ENCODE measurements around the gene ZXDC. TPM values are rescaled to one million over a fixed set of nuclear protein-coding genes. Genes with fewer than 3 reads are reported as not detected.

ZXDC gene
- total and polyA plus RNA-seq, 2 donors (not counting 1 experiment from before 2014, with no cell fraction given), result 38.9 to 70.9 TPM

DNA sequence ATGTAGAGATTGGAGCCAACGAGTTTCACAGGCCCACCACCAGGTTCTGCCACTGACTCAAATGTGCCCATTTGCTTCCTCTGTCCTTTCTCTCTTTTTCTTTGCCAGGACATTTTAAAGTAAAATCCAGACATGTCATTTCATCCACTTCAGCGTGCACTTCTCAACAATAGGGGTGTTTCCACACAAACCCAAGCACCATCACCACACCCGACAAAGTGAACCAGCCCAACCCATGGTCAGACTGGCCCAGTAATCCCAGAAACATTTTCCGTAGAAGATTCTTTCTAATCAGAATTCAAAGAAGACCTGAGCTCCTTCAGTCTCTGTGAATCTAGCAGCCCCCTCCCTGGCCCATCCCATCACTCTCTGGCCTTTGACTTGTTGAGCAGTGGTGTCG, 67.6 kb downstream of the ZXDC start:
- ATAC-seq (ENCODE audit: low read depth) (no peak), DNase-seq (no peak)
- no peak overlapping the region for H3K4me3 ChIP-seq (ENCODE audit: control extremely low read depth in 1 of 5, extremely low read depth in 1 of 5, insufficient read depth in 1 of 5, low read depth in 2 of 5, low read length in 4 of 5)
- Mint-ChIP-seq H3K27ac (no peak overlapping the region), H3K4me3 (no peak overlapping the region), H3K9me3 (ENCODE audit: insufficient read depth) (no peaks in the 10 kb centered on the region), H3K27me3 (peaks cover 20% of the 10 kb centered on the region), H3K4me1 (no peaks in the 10 kb centered on the region)
- ChIA-PET POLR2A (no interaction called here), CTCF (no interaction called here)
- intact Hi-C loops (cut with micrococcal nuclease), result no loop called here
- H3K27ac ChIP-seq (ENCODE audit: low read length in 2 of 2), result no peak overlapping the region
- H3K4me1 ChIP-seq (ENCODE audit: control insufficient read depth in 2 of 2, insufficient read depth in 2 of 2, low read length in 2 of 2), result no peaks in the 10 kb centered on the region
- H3K27me3 ChIP-seq (replicated peaks in 1 of 4; ENCODE audit: control extremely low read depth in 1 of 4, control insufficient read depth in 3 of 4, insufficient read depth in 4 of 4, low read length in 3 of 4), result peaks cover 0 to 16% (median 1%) of the 10 kb centered on the region in 4 experiments
- no peaks in the 10 kb centered on the region for H3K79me2 ChIP-seq (ENCODE audit: control insufficient read depth, insufficient read depth, low read length)
- no peak overlapping the region for H3K4me2 ChIP-seq (replicated peaks; ENCODE audit: low read depth, low read length, poor library complexity, severe bottlenecking)
- H2AFZ ChIP-seq (ENCODE audit: insufficient read depth, low read depth, low read length, poor library complexity, severe bottlenecking), result no peak overlapping the region
- H3K9me3 ChIP-seq (ENCODE audit: control extremely low read depth in 1 of 3, control insufficient read depth in 2 of 3, insufficient read depth in 1 of 3, low read length in 2 of 3), result peaks cover 0 to 10% (median 0%) of the 10 kb centered on the region in 3 donors
- TF ChIP-seq, protein P1, sequence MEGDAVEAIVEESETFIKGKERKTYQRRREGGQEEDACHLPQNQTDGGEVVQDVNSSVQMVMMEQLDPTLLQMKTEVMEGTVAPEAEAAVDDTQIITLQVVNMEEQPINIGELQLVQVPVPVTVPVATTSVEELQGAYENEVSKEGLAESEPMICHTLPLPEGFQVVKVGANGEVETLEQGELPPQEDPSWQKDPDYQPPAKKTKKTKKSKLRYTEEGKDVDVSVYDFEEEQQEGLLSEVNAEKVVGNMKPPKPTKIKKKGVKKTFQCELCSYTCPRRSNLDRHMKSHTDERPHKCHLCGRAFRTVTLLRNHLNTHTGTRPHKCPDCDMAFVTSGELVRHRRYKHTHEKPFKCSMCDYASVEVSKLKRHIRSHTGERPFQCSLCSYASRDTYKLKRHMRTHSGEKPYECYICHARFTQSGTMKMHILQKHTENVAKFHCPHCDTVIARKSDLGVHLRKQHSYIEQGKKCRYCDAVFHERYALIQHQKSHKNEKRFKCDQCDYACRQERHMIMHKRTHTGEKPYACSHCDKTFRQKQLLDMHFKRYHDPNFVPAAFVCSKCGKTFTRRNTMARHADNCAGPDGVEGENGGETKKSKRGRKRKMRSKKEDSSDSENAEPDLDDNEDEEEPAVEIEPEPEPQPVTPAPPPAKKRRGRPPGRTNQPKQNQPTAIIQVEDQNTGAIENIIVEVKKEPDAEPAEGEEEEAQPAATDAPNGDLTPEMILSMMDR (IDR thresholded peaks at IDR 0.05), result no peak
- no peak for TF ChIP-seq EZH2 (IDR thresholded peaks at IDR 0.05; ENCODE audit: borderline replicate concordance, insufficient read depth, low read depth, low read length, poor library complexity, severe bottlenecking)
- no peak overlapping the region for H3K9ac ChIP-seq (ENCODE audit: low read length)
- H3K36me3 ChIP-seq (replicated peaks in 1 of 2; ENCODE audit: control extremely low read depth in 1 of 2, control insufficient read depth in 1 of 2, extremely low read depth in 1 of 2, insufficient read depth in 2 of 2, low read length in 1 of 2), result no peaks in the 10 kb centered on the region
- no peaks in the 10 kb centered on the region for H4K20me1 ChIP-seq (ENCODE audit: control insufficient read depth, insufficient read depth, low read length, poor library complexity, severe bottlenecking)
- 92% methylated on average over 4 of the region's 5 CpGs for WGBS (ENCODE audit: insufficient coverage)

DNA sequence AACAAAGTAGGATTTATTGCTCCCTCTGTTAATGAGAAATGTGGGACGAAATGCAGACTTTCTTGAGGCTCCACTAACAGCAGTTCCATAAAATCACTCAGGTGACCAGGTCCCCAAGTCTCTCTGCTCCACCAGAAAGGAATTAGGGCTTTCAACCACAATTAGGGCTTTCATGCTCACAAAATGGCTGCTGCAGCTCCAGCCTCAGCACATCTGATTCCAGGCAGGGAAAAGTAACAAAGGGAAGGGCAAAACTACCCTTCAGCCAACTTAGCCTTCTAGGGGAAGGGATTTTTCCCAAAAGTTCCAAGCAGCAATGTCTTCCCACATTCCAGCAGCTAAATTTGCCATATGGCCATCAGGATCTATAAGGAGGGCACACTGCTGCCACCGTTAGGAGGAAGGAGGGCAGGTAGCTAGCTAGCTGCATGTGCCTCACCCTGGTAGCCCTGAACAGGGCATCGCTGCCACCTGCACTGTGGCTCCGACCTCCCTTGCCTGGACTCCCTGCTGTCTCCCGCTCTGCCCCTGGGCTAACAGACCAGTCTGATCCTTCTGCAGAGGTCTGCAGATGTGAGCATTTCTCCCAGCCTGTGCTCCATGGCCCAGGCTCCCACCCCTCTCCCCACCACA, 68.2 kb downstream of the ZXDC start:
- Histone ChIP-seq H3K4me2 (replicated peaks; ENCODE audit: low read depth, low read length, poor library complexity, severe bottlenecking) (no peak overlapping the region), H3K27me3 (replicated peaks in 1 of 4; ENCODE audit: control extremely low read depth in 1 of 4, control insufficient read depth in 3 of 4, insufficient read depth in 4 of 4, low read length in 3 of 4) (peaks cover 0 to 16% (median 1%) of the 10 kb centered on the region in 4 experiments), H3K4me1 (ENCODE audit: control insufficient read depth in 2 of 2, insufficient read depth in 2 of 2, low read length in 2 of 2) (no peaks in the 10 kb centered on the region), H3K9me3 (ENCODE audit: control extremely low read depth in 1 of 3, control insufficient read depth in 2 of 3, insufficient read depth in 1 of 3, low read length in 2 of 3) (peaks cover 0 to 10% (median 0%) of the 10 kb centered on the region in 3 donors), H3K27ac (ENCODE audit: low read length in 2 of 2) (no peak overlapping the region), H3K36me3 (replicated peaks in 1 of 2; ENCODE audit: control extremely low read depth in 1 of 2, control insufficient read depth in 1 of 2, extremely low read depth in 1 of 2, insufficient read depth in 2 of 2, low read length in 1 of 2) (no peaks in the 10 kb centered on the region), H3K4me3 (ENCODE audit: control extremely low read depth in 1 of 5, extremely low read depth in 1 of 5, insufficient read depth in 1 of 5, low read depth in 2 of 5, low read length in 4 of 5) (no peak overlapping the region), H3K79me2 (ENCODE audit: control insufficient read depth, insufficient read depth, low read length) (no peaks in the 10 kb centered on the region), H4K20me1 (ENCODE audit: control insufficient read depth, insufficient read depth, low read length, poor library complexity, severe bottlenecking) (no peaks in the 10 kb centered on the region), H3K9ac (ENCODE audit: low read length) (no peak overlapping the region), H2AFZ (ENCODE audit: insufficient read depth, low read depth, low read length, poor library complexity, severe bottlenecking) (no peak overlapping the region)
- Mint-ChIP-seq H3K4me3 (no peak overlapping the region), H3K4me1 (no peaks in the 10 kb centered on the region), H3K27me3 (peaks cover 21% of the 10 kb centered on the region), H3K9me3 (ENCODE audit: insufficient read depth) (no peaks in the 10 kb centered on the region), H3K27ac (no peak overlapping the region)
- no peak for ATAC-seq (ENCODE audit: low read depth)
- intact Hi-C loops (cut with micrococcal nuclease), result no loop called here
- ChIA-PET CTCF (no interaction called here), POLR2A (no interaction called here)
- no peak for DNase-seq
- TF ChIP-seq, protein P1 (IDR thresholded peaks at IDR 0.05), result no peak
- no peak for TF ChIP-seq EZH2 (IDR thresholded peaks at IDR 0.05; ENCODE audit: borderline replicate concordance, insufficient read depth, low read depth, low read length, poor library complexity, severe bottlenecking)
- WGBS (ENCODE audit: insufficient coverage), result 91% methylated on average over 5 of the region's 5 CpGs
